OCI-LY1 (cell line): ENCODE data around the gene LHX3.

Experiments
- CTCF ChIP-seq: fragments of 200-600 bp; sonication (generic), shearing (Covaris generic); IDR thresholded peaks from 2 replicates; pipeline ENCODE4 v1.5.1; 2017; ENCODE audit warnings: mild to moderate bottlenecking, antibody characterized with exemption, low read length, moderate library complexity, mixed read lengths
- EZH2 ChIP-seq: fragments of 200-600 bp; sonication (generic), shearing (Covaris generic); IDR thresholded peaks from 2 replicates; pipeline ENCODE4 v1.8.0; 2017; ENCODE audit warnings: borderline replicate concordance, mixed run types, mild to moderate bottlenecking, antibody characterized with exemption, low read length, moderate library complexity, mixed read lengths

GRCh38 chr9:136154943-136155342, 50.0 kb downstream of the LHX3 start:
- TF ChIP-seq CTCF = no peak
- TF ChIP-seq EZH2 = no peak
